GM18520 (cell line): ENCODE results near the gene FAXDC2.
"Not testable (repeated sequence)": the region's sequence is repeated elsewhere in the genome, so short reads cannot be mapped to it uniquely, and the experiment has no call there.

Experiments
- ATAC-seq: cut with Tn5 transposase; IDR thresholded peaks from one replicate; pipeline ENCODE4 v1.9.1; 2021; ENCODE audit not compliant: unreplicated experiment

FAXDC2 gene

DNA sequence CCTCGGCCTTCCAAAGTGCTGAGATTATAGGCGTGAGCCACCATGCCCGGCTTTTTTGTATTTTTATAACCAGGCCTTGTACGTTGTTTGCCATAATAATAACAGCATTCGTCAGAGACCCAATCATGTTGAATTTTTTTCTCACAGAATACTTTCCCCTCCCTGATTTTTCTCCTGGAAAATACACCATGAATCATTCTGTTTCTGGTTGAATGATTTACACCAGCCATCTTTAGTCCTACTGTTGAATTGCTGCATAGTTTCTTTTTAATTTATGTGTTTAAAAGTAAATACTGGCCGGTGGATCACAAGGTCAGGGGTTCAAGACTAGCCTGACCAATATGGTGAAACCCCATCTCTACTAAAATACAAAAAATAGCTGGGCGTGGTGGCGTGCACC is 11.5 kb upstream of the FAXDC2 start:
- ATAC-seq: no peak

DNA sequence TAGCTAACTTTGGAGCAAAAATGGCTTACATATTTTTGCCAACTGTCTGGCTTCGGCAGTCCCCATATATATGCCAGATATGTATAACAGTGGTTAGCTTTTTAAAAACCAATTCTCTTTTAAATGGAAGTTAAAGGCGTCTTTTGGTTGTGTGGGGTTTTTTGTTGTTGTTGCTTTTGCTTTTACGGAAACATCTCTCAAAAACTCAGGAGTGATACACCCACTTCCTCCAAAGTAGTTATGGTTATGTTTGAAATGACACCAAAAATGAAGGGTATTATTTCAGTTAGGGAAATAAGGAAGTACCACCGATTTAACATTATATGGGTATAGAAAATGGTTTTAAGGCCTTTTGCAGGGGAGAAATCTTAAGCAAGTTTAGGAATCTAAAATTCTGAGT is 10.4 kb upstream of the FAXDC2 start:
- ATAC-seq: no peak

DNA sequence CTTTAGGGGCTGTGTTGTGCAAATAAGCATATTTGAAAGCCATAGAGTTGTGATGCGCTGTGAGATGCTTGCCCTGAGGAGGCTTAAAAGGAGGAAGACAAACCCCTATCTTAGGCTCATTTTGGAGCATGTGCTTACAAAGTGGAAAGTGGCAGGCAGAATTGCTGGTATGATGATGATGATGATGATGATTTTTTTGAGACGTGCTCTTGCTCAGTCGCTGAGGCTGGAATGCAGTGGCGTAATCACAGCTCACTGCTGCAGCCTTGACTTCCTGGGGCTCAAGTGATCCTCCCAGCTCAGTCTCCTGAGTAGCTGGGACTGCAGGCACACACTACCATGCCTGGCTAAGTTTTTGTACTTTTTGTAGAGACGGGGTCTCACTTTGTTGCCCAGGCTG is 9.7 kb upstream of the FAXDC2 start:
- ATAC-seq: no peak

DNA sequence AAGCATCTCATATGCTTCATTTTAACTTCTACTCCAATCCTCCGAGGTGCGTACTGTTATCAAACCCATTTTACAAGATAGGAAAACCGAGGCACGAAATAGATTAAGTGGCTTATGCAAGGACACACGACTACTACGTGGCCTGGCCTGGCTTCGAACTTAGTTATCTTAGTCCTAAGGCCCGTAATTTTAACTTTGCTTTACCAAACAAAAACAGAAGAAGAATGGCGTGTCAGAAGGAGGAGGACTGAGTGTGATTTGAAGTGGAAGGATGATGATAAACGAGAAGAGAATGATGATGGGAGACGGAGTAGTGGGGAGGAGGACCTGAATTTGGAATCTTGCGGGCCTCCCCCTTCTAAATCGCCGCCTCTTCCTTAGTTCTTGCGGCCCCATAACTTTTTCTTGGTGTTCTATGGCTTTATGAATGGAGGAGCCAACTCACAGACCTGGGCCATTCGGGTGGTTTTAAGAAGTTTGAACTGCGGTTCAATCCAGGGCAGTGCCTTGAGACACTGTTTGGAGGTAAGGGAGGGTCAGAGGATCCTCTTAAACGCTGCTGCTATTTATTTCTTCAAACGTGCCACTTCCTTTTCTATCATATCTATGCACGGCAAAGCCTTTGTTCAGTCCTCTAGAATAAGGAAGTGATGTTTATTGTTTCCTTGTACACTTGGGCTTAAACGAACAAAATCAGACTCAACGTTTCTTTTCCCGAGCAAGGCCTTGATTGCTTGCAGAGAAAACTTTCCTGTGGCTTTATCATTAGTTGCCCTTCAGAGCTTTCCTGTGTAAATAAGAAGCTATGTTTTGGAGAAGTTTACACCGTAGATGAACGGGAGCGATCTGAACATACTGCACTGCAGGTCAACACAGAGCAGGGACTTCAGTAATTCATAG is 8.8 kb upstream of the FAXDC2 start:
- ATAC-seq: no peak

GRCh38 chr5:154858297-154858971 is 8.0 kb upstream of the FAXDC2 start, which contains the start of gene CNOT8:
TSS of gene CNOT8 (plus strand) at chr5:154858627. CDS start at chr5:154863279, 4,652 bp downstream.
- peak; percentile 76 for ATAC-seq

GRCh38 chr5:154857530-154858296 is 7.3 kb upstream of the FAXDC2 start:
- ATAC-seq: peak; percentile 44

GRCh38 chr5:154851351-154851750 is 948 bp upstream of the FAXDC2 start:
- ATAC-seq: no peak

DNA sequence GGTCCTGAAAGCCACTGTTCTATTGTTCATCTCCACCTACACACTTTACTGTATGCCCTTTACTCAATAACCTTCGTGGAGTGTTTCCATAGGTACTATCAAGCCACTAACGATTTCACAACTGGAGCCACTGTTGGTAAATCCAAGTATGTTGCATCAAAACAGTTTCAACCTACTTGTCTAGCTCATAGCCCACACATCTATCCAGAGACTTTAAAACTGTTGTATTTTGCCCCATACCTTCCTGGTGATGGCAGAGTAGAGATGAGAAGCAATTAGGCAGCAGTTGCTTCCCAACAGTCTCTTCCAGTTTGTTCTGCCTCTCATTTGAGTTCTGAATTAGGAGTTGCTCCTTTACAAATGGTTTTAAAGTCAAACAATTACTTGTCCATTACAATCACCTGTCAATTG is 607 bp downstream of the FAXDC2 start:
- ATAC-seq: no peak

DNA sequence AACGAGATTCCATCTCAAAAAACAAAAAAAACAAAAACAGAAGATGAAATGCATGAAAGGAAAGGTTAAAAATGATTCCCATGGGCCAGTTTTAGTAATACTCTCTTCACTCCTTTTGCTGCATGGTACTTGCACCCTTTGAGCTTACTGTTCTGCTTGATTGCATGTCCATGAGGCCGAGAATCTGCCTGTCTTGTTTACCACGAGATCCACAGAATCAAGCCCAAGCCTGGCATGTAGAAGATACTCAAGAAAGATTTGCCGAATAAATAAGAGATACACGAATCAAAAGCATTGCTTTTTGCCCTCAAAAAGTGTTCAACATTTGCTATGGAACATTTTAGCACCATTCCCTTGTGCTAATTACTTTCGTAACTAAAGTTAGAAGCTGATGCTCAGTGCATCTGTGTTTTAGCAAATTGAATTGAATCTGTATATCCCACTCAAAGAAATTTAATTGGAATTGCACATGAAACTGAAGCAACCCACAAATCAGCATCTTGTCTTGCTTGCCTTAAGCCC is 1.1 kb downstream of the FAXDC2 start:
- ATAC-seq: no peak

DNA sequence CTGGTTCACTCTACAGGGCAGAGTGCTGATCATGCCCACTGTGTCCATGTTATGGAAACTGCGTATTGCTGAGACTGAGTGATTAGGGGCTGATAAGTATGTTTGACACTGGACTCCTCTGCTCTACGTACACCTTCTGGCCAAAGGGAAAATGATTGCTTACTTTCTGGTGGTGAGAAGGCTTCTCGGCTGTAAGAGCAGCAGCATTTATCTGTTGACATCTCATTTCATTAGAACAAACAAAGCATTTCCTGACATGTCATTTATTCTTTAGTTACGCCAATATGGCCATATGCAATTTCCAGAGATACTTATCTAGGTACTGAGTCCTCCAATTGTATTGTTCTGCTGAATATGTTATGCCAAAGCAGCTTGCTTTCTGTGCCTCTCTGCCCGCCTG is 5.6 kb downstream of the FAXDC2 start:
- no peak for ATAC-seq

DNA sequence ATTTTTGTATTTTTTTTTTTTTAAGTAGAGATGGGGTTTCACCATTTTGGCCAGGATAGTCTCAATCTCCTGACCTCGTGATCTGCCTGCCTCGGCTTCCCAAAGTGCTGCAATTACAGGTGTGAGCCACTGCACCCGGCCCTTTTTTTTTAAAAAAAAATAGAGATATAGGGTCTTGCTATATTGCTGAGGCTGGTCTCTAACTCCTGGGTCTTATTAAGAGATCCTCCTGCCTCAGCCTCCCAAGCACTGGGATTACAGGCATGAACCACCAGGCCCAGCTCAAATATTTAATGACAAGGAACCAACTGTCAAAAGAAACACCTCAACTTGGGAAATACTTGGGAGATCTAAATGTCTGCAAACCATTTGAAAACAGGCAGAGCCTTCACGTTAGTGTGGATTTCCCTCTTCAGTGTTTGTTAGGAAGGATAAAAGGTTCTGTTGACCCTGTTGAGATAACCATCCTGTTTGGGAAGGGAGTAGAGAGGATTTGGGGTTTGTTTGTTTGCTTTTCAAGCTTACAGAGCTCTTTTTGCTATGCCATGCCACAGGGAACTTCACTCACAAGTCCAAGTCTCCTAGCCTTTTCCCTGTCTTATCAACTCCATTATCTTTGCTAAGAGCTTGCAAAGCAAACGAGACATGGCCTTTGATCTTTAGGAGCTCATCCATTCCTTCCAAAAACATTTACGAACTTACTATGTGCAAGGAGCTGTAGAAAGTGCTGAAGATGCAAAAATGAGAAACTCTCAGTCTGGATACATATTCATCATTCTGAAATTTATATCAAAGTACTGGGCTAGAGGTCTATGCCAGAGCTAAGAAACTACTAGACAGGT is 7.5 kb downstream of the FAXDC2 start:
- ATAC-seq: no peak

DNA sequence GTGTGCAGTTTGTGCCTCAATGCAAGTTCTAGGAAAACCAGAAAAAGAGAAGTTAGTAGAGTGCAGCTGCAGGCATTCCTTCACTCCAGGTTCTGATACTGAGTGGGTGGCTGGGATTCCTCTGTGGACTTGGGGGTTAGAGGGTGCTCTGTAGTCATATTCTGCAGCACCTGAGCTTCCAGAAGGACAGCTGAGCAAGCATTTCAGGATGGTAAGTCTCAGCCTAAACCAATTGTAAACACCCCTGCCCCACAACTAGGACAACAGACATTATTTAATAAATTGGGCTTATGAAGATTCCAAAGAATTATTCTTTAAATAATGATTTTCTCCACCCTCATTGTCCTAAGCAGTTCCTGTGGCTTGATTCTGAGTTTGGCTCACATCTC is 9.1 kb downstream of the FAXDC2 start:
- no peak for ATAC-seq

GRCh38 chr5:154840435-154841272 is 9.7 kb downstream of the FAXDC2 start:
- ATAC-seq: no peak

DNA sequence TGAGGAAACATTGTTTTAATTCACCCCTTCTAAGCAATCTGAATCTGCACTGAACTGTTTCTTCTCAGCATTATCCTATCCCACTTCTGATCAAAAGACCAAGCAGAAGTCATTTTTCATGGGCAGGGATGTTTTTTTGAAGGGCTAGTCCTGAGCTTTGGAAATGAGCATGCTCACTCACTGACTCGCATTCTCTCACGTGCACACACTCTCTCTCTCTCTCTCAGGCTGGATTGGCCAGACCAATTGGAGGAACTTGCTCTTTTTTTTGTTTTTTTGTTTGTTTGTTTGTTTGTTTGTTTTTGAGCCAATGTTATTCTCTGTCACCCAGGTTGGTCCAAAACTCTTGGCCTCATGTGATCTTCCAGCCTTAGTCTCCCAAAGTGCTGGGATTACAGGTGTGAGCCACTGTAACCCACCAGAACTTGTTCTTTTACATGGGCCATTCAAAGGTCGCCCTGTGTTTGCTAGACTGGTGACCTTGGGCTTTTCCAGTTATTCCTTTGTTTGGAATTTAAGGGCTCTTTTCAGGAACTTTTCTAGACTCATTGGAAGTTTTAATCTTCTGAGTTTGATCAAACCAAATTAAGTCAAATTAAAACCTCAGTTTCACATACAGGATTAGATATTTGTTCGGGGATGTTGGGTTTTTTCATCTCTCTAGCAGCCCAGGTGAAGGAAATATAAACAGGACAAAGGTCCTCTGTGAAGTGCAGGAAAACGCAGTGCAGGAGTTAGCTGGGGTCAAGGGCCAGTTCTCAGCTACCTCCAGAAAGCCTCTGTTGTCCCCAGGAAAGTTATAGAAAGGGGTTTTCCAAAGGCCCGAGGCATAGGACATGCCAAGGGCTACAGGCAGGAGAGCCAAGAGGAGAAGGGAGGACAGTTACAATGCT is 13.1 kb downstream of the FAXDC2 start:
- ATAC-seq: no peak

DNA sequence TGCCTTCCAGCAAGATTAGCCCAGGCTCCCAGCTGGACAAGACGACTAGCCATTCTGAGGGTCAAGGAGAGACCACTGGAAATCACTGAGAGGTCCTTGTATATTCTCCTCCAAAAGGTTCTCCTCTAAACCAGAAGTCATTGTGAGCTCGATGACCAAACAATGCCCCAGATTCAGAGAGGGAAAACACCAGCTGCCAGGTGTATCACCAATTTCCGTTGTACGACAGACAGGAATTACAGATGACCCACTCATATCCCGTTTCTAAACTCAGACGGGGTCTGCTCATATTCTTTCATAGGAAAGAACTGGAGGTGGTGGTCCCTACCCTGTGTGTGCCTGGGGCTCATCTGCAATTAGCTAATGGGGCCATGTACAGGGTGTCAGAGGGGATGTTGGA is 14.2 kb downstream of the FAXDC2 start:
- ATAC-seq: no peak

DNA sequence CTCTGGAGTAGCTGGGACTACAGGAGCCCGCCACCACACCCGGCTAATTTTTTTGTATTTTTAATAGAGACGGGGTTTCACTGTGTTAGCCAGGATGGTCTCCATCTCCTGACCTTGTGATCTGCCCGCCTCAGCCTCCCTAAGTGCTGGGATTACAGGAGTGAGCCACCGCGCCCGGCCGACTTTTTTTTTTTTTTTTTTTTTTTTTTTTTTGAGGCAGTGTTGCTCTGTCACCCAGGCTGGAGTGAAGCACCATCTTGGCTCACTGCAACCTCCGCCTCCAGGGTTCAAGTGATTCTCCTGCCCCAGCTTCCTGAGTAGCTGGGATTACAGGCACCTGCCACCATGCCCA is 14.7 kb downstream of the FAXDC2 start:
- not testable (repeated sequence) for ATAC-seq

DNA sequence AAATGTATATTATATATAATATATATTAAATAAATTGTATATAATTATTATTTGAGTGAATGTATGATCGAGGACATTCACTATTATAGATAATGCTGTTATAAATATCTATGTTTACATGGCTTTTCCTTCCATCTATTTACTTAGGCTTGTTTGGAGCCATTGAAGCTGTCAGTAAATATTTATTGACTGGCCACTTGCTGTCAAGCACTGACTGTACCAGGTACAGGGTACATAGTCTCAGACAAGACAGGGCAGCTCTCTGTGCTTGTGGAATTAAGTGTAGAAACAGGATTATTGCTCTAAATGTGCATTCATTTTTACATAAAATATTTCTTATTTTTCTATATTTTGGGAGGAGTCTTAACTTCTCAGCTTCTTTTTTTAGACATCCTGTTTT is 16.4 kb downstream of the FAXDC2 start:
- ATAC-seq: no peak

DNA sequence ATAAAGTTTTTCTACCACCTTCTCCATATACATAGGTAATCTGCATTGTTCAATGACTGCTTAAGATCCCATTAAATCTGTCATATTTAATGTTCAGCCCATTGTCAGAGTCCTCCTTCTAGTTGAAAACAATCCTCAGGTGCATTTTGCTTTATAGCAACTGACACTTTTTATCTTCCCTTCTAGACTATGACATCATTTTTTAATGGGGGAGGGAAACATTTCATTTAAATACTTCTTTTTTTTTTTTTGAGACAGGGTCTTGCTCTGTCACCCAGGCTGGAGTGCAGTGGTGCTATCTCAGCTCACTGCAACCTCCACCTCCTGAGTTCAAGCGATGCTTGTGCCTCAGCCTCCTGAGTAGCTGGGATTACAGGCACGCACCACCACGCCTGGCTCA is 17.6 kb downstream of the FAXDC2 start:
- not testable (repeated sequence) for ATAC-seq

- no peak for ATAC-seq
Measured at GRCh38 chr5:154831451-154831850, 19.0 kb downstream of the FAXDC2 start.
